HK-2 (cell line): Measurements from ENCODE around the gene LPGAT1.
A peak's percentile ranks its signal among the peaks of the same experiment; 100 is the strongest.
"Not testable (repeated sequence)": the region's sequence is repeated elsewhere in the genome, so short reads cannot be mapped to it uniquely, and the experiment has no call there.

Experiments
- DNase-seq: peaks from one replicate; pipeline ENCODE4 v3.0.0-alpha.2; 2018; ENCODE audit not compliant: unreplicated experiment

LPGAT1 gene

DNA sequence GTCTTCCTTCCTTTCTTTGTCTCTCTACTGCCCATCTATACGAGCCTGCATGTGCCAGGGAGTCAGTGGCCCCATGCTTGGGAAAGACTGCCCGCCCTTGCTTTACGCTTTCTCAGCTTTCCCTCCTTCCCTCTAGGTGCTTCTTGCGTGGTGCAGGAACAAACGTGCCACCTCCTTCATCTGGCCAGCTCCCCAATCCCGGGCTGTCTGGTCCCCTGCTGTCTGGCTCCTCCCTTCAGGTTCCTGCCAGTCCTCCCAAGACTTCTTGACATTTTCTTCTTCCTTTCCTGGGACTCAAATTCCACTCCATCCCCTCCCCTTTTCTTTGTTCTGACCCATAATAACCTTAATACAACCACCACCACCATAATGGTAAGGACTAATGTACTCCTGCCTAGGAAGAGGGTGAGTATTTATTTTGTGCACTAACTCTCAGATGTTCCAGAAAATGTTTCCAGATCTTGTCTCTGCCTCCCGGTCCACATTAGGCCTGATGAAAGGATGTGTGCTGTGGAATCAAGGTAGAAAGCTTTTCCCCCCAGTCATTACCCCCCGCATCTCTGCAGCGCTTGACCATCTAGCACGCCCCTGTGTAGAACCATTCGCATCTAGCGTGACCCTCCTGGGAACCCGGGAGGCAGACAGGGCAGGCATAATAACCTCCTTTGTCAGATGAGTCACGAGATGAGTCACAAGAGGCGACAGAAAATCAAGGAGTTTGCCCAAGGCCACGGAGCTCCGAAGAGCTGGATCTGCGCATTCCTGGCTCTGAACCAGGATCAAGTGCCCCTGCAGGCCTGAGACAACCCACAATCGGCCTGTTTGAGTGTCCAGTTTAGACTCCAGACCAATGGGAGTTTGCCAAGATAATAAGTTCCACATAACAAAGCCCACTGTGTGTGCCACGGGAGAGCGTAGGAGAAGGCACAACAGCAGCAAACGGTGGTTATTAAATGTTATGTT is 95.1 kb downstream of the LPGAT1 start:
- peak; percentile 82 for DNase-seq

DNA sequence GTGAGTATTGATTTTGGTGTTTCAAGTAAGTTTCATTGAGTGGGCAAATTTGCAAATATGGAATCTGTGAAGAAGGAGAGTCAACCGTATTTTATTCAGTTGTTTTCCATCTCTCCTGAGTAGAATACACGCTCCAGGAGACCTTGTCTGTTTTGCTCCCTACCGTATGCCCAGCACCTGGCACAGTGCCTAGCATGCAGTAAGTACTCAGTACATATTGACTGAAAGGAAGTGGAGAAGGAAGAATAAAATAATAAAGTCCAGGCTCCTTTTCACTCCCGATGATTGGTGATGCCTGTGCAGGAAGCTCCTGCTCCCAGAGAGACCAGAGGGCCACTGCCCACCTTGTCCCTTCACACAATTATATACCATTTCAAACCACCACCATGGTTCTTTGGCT is 95.8 kb downstream of the LPGAT1 start:
- no peak for DNase-seq

DNA sequence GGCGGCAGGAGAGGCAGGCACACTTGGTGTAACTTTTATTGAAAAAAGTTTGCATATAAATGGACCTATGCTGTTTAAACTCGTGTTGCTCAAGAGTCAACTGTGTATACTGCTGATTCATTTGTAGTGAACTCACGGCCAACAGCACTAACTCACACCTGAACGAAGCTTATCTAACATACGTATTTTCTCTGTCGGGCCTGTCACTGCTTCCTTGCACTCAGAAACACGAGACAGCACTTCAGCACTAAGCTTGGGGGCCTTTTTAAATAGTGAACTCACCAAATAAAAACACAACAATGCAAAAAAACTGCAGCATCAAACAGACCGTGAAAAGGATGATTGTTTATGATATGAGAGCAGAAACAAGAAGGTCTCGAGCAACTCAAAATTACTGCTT is 96.2 kb downstream of the LPGAT1 start:
- no peak for DNase-seq

DNA sequence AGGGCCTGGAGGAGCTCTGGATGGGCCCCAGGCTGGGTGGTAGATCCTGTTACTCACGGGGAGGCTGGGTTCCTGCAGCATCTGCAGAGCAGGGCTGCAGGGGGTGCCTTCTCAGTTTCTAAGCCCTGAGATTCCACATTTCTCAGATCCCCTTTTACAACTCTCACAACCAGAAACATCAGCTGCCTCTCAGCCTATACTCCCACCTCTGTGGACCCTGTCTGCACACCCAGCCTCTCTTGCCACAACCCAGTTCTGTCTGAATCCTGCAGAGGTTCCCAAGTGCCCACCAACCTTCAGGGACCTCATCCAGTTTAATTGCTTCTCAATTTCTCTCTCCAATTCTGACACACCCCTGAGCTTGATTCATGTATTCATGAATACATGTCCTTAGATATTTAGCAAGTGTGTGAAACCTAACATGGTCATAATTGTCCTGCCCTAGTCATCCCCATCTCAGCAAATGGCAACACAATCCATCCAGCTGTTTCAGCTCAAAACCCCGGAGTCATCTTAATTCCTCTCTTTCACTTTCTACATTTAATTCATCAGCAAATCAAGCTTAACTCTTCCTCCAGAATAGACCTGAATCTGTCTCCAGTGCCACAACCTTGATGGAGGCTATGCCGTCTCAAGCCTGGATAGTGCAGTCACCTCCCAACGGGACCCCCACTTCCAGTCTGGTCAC is 98.1 kb downstream of the LPGAT1 start:
- no peak for DNase-seq

DNA sequence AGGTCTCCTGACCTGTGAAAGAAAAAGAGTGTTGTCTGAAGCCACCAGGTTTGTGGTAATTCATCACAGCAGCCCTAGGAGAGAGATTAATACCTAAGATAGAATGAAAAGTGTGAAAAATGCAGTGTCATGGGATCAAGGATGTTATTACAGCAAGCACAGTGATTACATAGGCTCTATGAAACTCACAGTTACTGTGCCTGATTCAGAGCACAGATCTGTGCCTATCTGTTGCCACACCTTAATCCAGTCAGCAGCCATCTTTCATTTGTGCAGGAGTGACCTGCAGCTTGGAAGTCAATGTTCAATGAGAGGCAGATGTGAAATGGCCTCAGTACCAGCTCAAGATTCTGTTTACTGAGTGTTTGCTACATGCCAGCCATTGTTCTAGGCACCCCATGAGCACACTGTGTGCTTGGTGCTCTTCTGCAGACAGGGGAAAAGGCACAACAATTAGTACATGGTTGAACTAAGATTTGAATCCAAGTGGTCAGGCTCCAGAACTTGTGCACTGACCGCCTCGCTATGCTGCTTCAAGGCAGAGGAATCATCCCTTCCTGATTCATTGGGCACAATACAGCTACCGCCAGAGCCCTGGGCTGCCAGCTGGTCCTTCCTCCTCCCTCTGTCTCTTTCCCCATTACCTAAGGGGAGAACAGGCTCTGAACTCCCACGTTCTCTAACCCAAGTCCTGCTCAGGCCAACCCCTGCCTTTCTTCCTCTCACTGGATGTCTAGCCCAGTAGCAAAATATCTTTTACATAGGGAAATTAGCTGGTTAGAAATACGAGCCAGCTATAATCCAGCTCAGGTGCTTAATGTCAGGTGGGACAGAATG is 98.9 kb downstream of the LPGAT1 start:
- DNase-seq, result no peak

DNA sequence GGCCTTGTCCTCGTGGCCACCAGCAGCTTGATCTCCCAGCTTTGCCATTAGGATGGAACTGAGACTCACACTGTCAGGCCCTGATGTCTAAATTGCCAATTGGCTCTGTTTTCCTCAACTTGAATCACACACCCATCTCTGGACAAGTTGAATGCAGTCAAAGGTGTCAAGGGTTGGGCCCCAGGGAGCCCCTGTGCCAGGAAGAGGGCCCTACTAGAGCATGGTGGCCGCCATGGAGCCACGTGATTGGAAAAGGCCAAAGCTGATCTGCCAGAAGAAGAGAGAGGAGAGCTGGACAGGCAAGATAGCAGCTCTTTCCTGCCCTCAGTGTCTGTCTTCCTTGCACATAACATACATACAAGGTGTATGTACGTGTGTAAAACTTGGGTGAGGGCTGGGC is 100.2 kb downstream of the LPGAT1 start:
- no peak for DNase-seq

DNA sequence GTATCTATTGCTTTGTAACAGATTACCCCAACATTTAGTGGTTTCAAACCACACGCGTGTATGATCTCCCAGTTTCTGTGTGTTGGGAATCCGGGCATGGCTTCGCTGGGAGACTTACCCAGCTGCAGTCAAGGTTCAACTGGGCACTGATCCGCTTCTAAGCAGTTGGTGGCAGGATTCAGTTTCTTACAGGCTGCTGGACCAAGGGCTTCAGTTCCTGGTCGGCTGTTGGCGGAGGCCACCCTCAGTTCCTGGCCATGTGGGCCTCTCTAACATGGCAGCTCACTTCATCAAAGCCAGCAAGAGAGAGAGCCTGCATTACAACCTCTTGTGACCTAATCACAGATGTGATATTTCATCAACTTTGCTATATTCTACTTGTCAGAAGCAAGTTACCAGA is 101.3 kb downstream of the LPGAT1 start:
- no peak for DNase-seq

DNA sequence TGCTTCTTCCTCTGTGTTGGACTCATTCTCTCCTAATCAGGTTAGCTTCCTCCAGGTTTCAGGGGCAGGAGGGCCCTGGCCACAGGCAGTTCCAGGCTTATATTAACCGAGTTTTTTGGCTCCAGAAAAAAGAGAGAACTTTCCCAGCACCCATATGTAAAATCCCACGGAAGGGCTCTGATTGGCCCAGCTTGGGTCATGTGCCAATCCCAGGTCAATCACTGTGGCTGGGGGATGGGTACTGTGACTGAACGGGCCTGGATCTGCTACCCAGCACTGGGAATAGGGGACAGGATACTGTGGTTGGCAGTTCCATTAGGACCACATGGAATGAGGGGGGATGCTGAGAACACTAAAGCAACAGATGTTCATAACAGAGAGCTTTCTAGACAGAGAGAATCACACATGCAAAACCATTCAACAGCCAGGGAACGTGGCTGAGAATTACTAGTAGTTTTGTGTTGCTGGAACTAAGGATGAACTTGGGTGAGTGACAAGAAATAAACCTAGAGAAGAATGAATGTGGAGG is 104.0 kb downstream of the LPGAT1 start:
- DNase-seq, result no peak

DNA sequence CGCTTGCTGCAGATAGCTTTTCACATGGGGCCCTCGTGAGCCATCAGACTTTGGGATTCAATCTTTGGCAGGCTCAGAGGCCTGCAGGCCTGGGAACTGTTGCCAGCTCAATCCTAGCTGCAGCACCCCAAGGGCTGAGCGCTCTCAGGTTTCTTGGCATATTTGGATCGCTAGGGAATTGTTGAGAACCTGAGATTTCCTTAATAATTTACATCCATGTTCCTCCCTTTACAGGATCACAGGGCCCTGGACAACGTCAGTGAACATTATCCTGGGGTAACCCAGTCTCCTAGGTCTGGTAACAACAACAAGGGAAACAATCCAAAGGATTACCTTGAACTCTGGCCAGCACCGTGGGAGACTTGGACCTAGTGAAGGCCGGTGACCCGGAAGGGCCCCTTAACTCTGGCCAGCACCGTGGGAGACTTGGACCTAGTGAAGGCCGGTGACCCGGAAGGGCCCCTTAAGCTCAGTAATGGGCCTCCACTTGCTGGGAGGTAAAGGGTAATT is 105.8 kb downstream of the LPGAT1 start:
- no peak for DNase-seq

DNA sequence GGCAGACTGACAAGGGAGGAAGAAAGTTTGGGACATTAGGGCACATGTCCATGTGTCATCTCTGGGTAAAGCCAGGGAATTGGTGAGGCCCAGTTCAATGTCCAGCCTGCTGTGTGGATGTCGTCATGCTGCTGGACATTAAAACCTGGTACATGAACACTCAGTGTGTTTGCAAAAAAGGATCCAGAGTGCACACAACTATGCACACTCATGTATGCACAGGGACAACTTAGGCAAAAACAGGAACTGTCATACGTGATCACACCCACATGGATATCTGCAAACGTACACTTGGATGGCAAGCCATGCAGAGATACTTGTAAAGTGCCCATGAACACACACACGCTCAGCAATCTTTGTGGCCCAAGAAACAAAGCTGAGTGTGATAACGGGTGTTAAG is 107.3 kb downstream of the LPGAT1 start:
- DNase-seq, result no peak

DNA sequence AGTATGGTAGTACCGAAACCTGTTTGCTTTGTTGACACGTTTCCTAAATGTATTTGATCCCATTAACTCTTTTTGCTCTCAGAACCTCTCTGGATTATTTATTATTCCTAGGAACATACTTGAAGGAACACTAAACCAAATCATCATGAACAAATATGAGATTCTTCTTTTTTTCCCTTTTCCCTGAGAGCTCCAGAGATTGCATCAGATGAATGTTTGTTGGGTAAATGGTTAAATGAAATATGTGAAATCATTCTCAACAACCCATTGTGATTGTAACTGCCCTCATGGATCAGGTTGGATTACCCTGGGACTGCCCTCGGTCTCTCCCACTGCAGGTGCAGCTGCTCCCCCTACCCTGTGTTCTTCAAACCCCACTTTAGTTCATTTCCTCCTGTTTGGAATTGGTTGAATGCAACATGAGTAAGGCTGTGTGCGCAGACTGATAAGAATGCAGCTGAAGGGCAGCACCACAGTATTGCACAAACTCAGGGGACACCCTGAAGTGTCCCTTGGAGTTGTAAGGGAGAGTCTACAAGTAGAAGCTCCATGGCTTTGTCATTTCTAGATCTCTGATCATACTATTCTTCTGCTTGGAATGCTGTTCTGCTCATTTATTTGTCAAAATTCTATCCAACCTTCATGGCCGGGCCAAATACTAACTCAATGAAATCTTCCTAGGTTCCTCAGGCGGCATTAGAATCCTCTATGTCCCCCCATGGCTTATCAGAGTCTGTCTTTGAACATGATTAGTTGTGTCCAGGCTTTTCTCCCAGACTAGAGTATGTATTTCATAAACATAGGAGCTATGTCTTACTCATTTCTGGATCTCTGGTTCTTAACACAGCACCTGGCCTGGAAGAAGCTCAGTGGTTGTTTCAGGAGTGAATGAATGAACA is 108.0 kb downstream of the LPGAT1 start:
- no peak for DNase-seq

DNA sequence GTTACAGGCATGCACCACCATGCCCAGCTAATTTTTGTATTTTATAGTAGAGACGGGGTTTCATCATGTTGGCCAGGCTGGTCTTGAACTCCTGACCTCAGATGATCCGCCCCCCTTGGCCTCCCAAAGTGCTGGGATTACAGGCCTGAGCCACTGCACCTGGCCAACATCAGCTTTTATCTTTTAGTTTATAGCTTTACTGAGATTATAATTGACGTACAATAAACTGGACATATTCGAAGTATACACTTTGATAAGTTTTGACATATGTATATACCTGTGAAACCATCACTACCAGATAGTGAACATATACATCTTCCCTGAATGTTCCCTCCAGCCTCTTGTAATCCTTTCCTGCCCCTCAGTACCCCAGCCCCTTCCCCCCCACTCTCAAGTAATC is 114.0 kb downstream of the LPGAT1 start:
- not testable (repeated sequence) for DNase-seq

DNA sequence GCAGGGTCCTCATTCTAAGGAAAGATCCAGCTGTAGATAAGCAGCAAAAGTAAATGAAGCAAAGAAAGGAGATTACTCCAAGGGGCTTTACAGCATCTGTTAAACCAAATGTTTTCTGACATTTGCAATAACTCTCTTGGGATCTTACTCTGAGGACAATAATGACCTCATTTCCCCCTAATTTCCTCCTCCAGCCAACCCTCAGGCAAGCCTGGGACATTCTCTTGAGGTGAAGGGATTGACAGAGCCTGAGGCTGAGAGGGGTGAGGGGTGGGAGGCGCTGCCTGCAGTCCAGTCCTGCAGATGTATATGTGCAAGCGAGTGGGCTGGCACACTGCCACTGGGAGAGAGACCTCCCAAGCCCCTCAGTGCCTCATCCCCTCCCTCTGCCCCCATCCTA is 114.6 kb downstream of the LPGAT1 start:
- no peak for DNase-seq

DNA sequence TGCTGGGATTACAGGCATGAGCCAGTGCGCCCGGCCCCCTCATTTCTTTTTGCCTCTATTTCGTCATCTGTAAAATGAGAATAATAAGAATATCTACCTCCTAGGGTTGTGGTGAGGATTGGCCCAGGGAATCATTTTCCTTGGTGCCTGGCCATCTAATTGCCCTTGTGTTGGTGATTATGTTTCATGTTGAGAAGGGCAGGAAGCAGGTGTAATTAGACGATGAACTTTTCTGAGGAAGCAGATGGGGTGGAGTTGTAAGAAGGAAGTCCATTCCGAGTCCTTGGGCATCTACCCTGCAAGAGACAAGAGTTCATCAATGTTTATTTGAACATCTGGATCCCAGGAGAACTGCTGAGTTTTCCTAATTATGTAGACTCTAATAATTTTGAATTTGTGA is 116.4 kb downstream of the LPGAT1 start:
- DNase-seq, result no peak

DNA sequence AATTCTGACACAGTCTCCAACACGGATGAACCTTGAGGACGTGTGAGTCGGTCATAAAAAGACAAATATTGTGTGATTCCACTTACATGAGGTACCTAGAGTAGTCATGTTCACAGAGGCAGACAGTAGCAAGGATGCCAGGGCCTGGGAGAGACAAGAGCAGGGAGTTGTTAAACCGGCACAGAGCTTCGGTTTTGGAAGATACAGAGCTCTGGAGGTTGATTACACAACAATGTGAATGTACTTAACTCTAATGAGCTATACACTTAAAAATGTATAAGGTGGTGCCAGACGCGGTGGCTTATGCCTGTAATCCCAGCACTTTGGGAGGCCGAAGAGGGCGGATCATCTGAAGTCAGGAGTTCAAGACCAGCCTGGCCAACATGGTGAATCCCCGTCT is 117.3 kb downstream of the LPGAT1 start:
- no peak for DNase-seq

DNA sequence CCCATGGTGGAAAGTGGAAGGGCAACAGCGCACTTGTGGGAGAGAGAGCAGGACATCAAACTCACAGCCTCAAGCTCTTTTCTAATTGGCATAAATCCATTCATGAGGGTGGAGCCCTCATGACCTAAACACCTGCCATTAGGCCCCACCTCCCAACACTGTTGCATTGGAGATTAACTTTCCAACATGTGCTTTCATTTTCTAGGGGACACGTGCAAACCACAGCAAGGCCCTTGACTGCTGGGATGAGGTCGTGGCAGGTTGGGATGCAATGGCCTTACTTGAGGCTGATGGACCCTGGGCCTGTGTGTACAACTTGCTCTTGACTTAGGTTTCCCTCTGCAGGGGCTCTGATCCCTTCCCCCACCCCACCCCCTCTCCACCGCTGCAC is 119.3 kb downstream of the LPGAT1 start:
- no peak for DNase-seq

DNA sequence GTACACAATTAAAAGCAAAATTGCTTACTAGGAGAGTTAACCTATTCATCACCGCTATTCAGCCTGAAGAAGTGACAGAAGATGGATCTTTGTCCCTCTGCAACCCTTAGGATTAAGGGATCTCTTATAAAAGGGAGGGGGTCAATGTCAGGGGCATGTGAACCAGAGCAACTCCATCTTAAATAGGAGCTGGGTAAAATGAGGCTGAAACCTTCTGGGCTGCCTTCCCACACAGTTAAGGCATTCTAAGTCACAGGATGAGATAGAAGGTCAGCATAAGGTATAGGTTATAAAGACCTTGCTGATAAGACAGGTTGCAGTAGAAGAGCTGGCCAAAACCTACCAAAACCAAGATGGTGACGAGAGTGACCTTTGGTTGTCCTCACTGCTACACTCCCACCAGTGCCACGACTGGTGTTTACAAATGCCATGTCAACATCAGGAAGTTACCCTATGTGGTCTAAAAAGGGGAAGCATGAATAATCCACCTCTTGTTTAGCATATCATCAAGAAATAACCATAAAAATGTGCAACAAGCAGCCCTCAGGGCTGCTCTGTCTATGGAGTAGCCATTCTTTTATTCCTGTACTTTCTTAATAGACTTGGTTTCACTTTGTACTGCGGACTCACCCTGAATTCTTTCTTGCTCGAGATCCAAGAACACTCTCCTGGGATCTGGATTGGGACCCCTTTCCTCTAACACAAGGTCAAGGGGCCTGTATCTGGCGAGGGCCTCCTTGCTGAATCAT is 119.8 kb downstream of the LPGAT1 start:
- DNase-seq, result no peak

DNA sequence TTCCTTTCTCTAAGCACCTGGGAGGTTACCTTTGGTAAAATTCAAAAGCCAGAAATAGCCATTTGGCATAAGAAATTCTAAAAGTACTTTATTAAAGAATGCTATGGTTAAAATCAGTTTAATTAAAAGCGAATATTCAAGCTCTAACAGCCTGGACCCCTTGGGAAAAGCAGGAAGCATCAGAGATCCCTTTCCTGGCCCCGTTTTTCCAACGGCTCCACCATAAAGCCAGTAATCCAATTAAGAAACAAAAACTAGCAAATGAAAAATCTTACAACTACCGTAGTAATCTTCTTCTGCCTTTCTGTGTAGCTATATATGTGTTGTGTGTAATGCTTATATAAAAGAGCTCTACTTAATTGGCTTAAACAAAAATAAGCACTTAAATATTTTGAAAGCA is 121.6 kb downstream of the LPGAT1 start:
- DNase-seq, result no peak

DNA sequence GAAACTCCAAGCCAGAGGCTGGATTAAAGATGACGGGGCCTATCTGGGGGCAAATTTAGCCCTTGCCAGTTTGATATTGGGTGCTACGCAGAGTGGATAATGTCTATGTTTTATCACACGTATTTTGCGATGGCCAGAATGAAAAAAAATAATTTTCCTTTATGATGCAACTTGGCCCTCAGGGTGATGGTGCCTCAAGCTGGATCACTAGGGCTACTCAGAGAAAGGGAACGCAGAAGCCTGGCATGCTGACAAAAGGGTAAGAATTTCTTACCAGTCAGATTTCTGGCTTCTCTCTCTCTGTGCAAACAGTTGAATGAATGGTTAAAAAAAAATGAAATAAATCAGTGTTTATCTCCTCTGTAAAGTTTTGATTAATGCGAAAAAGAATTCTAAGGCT is 122.6 kb downstream of the LPGAT1 start:
- no peak for DNase-seq

DNA sequence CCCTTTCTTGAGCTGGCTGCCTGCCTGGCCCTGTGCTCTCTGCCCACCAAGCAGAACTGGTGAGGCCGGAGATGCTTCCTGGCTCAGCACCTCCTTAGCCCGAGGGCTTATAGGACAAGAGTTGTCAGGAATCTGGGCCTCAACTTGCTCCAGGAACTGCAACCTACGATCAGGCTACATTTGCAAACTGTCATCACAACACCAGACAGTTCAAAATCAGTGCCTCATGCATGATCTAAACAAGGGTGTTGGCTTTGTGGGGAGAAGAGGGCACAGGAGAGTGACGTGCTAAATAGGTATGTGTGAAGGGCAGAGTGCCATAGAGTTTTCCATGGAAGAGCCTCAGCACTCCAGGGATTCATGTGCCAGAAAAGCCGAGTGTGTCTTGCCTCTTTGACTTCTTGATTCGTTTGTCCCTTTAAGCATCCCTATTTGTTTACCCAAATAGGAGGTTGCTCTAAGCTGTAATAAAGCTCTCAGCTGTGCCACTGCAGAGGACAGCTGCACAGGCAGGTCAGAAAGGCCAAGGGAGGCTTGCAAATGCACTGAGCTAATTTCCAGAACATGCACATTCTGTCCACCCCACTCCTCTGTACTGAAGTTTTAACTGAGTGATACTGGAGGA is 125.0 kb downstream of the LPGAT1 start:
- no peak for DNase-seq
